ENCODE data around the gene EPHA6.

- no peak for TF ChIP-seq CTCF (IDR thresholded peaks at IDR 0.05)
- TF ChIP-seq POLR2A (IDR thresholded peaks at IDR 0.05) = no peak
Measured at GRCh38 chr3:97613139-97613538, 798.7 kb downstream of the EPHA6 start.
